GM21619 (cell line): ENCODE measurements around the gene CAP2.
"Not testable (repeated sequence)": the region's sequence is repeated elsewhere in the genome, so short reads cannot be mapped to it uniquely, and the experiment has no call there.

Experiments used
- ATAC-seq: cut with Tn5 transposase; IDR thresholded peaks from one replicate; pipeline ENCODE4 v1.9.1; 2021; ENCODE audit not compliant: unreplicated experiment

CAP2 gene

GRCh38 chr6:17431581-17431980 is 38.2 kb downstream of the CAP2 start:
- no peak for ATAC-seq

- ATAC-seq, result no peak
Observed at GRCh38 chr6:17432356-17432755, 39.0 kb downstream of the CAP2 start.

GRCh38 chr6:17439243-17439993 is 46.0 kb downstream of the CAP2 start:
- ATAC-seq, result no peak

GRCh38 chr6:17440811-17441210 is 47.4 kb downstream of the CAP2 start:
- ATAC-seq, result not testable (repeated sequence)

- no peak for ATAC-seq
Observed at GRCh38 chr6:17442196-17442595, 48.8 kb downstream of the CAP2 start.

GRCh38 chr6:17446713-17447112 is 53.3 kb downstream of the CAP2 start:
- ATAC-seq, result peak; percentile 30

GRCh38 chr6:17448165-17448564 is 54.8 kb downstream of the CAP2 start:
- no peak for ATAC-seq

- no peak for ATAC-seq
Observed at GRCh38 chr6:17450397-17450796, 57.0 kb downstream of the CAP2 start.

GRCh38 chr6:17450832-17451231 is 57.4 kb downstream of the CAP2 start:
- ATAC-seq, result no peak

GRCh38 chr6:17452096-17452495 is 58.7 kb downstream of the CAP2 start:
- no peak for ATAC-seq

- no peak for ATAC-seq
Observed at GRCh38 chr6:17454316-17455005, 61.1 kb downstream of the CAP2 start.

- no peak for ATAC-seq
Observed at GRCh38 chr6:17455919-17456318, 62.5 kb downstream of the CAP2 start.

- no peak for ATAC-seq
Observed at GRCh38 chr6:17456711-17457110, 63.3 kb downstream of the CAP2 start.

GRCh38 chr6:17457405-17457804 is 64.0 kb downstream of the CAP2 start:
- ATAC-seq, result no peak

- ATAC-seq, result no peak
Observed at GRCh38 chr6:17457956-17458355, 64.6 kb downstream of the CAP2 start.

- no peak for ATAC-seq
Observed at GRCh38 chr6:17458966-17459365, 65.6 kb downstream of the CAP2 start.

- no peak for ATAC-seq
Observed at GRCh38 chr6:17460862-17461261, 67.5 kb downstream of the CAP2 start.

GRCh38 chr6:17466147-17466546 is 72.8 kb downstream of the CAP2 start:
- no peak for ATAC-seq

- ATAC-seq, result no peak
Observed at GRCh38 chr6:17466707-17467106, 73.3 kb downstream of the CAP2 start.

GRCh38 chr6:17469006-17469832 is 75.8 kb downstream of the CAP2 start:
- no peak for ATAC-seq

- ATAC-seq, result no peak
Observed at GRCh38 chr6:17470202-17470937, 77.0 kb downstream of the CAP2 start.
